HG03439 (cell line): ENCODE measurements around the gene CPSF2.
"Not testable (repeated sequence)": the region's sequence is repeated elsewhere in the genome, so short reads cannot be mapped to it uniquely, and the experiment has no call there.

Source experiments
- ATAC-seq: cut with Tn5 transposase; IDR thresholded peaks from one replicate; pipeline ENCODE4 v1.9.1; 2021; ENCODE audit warnings: mild to moderate bottlenecking, moderate library complexity; ENCODE audit not compliant: unreplicated experiment

Gene CPSF2

DNA sequence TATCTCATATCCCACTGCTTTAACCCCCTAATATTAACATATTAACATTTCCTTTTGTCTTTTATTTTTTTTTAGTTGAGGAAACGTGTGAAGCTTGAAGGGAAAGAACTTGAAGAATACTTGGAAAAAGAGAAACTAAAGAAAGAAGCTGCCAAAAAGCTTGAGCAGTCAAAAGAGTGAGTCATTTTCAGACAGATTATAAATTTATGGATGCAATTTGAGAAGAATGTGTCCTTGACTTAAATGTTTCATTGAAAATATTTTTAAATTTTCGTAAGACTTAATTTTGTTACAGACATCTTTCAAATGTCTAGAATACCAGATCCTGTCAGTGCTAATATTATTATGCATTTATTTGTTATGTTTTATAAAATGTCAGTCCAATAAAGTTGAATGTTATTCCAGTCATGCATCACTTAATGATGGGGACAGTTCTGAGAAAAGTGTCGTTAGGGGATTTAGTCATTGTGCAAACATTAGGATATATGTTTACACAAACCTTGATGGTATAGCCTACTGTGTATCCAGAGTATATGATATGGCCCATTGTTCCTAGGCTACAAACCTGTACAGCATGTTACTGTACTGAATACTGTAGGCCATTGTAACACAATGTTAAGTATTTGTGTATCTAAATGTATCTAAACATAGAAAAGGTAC, 32.6 kb downstream of the CPSF2 start:
- no peak for ATAC-seq

DNA sequence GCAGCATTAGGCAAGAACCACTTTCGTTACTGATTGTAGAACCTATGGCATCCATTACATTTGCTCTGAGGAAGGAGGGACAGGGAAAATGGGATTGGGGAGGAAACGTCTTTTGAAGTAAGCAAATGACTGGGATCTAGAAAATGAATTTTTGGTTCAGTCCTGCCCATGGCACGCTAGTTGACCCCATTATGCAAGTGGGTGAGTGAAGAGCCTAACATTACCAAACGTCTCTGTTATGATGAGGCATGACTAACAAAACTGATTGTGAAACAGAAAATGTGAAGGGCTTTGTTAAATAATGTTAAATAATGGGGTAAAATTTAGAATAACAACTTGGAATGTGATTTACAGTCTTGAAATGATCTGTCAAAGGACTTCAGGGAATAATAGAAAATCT, 38.9 kb downstream of the CPSF2 start:
- no peak for ATAC-seq

DNA sequence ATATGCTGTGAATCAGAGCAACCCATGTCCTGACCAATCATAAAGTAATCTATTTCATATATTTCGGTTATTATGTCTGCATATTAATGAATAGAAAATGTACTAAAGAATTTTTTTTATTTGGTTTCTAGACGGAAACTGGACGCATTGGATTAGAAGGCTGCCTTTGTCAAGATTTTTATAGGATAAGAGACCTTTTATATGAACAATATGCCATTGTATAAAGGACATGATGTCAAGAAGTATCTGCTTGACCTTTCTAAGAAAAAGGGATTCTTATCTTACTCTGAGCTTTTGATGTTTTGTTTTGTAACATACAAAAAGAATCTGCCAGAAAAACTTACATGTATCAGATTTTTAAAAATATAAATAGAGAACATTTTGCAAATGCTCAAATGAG, 39.8 kb downstream of the CPSF2 start:
- ATAC-seq, result no peak

DNA sequence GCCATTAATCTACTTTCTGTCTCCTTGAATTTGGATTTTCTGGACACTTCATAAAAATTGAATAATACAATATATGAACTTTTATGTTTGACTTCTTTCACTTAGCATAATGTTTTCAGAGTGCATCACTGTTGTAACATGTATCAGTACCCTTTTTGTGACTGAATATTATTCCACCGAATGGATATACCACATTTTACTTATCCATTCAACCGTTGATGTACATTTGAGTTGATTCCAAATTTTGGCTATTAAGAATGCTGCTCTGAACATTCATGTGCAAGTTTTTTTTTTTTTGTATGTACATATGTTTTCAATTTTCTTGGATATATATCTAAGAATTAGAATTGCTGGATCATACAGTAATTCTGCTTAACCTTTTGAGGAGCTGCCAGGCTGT, 43.2 kb downstream of the CPSF2 start:
- ATAC-seq, result no peak

DNA sequence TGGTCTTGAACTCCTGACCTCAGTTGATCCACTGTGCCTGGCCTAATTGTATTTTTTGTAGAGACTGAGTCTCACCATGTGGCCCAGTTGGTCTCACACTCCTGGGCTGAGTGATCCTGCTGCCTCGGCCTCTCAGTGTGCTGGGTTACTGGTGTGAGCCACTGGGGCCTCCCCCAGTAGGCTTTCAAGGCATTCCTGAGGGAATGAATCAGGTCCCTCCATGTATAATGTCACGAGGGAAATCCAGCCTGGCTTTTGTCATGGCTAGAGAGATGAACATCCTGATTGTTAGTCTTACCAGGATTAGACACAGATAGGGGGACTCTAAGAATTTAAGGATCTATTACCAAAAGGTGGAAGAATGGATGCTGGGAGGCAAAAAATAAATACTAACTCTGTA, 51.9 kb downstream of the CPSF2 start:
- ATAC-seq, result no peak

DNA sequence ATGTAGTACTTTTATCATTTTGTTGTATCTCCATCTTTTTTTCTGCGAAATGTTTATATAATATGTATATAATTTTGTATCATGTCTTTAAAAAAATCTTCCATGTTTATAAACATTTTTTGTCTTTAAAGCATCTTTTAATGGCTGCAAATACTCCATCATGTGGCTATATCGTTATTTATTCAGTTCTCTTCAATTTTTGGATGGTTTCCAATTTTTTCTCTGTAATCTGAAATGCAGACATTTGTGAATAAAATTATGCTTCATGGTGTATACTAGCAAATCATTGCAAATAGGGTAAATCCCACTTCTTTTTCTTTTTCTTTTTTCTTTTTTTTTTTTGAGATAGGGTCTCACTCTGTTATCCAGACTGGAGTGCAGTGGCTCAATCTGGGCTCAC, 54.0 kb downstream of the CPSF2 start:
- no peak for ATAC-seq

DNA sequence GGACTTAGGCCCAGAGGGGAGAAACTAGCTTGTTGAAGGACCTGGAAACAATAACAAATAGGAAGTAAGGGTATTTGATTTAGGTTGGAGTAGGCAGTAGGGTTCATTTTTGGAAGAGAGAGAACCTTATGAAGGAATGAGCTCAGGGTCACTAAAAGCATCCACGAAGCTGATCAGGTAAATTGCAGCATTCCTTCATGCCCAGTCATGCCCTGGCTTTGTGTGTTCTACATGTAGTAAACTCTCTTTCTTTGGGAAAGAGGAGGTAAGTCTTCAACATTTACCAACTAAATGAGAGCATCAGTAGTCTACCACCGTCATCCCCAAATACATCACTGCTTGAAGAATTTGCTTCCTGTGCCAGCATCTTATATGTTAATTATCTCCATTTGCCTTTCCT, 54.7 kb downstream of the CPSF2 start:
- ATAC-seq, result no peak

DNA sequence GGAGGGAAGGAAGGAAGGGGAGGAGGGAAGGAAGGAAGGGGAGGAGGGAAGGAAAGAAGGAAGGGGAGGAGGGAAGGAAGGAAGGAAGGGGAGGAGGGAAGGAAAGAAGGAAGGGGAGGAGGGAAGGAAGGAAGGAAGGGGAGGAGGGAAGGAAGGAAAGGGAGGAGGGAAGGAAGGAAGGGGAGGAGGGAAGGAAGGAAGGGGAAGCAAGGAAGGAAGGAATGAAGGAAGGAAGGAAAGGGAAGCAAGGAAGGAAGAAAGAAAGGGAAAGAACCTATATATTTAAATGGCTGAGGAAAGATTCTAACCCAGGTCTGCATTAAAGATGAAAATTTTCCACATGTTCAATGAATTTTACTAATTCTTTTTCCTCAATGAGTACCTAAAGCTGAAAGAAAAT, 57.4 kb downstream of the CPSF2 start:
- ATAC-seq, result not testable (repeated sequence)

DNA sequence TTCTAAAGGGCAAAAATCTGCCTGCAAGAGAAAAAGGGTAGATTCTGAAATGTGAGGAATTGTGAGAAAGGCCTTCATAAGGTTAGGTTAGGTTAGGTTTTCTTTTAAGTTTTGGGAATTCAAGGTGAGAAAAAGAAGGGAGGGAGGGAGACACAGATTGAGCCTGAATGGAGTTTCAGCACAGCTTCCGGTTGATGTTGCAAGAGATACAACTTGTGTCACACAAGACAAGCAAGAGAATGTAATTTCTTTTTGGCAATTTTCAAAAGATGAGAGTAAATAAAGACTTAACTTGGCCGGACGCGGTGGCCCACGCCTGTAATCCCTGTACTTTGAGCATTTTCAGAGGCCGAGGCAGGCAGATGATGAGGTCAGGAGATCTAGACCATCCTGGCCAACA, 63.8 kb downstream of the CPSF2 start:
- ATAC-seq, result no peak

DNA sequence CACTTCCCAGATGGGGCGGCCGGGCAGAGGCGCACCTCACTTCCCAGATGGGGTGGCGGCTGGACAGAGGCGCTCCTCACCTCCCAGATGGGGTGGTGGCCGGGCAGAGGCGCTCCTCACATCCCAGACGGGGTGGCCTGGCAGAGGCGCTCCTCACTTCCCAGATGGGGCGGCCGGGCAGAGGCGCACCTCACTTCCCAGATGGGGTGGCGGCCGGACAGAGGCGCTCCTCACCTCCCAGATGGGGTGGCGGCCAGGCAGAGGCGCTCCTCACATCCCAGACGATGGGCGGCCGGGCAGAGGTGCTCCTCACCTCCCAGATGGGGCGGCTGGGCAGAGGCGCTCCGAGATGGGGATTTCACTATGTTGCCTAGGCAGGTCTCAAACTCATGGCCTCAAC, 65.8 kb downstream of the CPSF2 start:
- ATAC-seq, result not testable (repeated sequence)

DNA sequence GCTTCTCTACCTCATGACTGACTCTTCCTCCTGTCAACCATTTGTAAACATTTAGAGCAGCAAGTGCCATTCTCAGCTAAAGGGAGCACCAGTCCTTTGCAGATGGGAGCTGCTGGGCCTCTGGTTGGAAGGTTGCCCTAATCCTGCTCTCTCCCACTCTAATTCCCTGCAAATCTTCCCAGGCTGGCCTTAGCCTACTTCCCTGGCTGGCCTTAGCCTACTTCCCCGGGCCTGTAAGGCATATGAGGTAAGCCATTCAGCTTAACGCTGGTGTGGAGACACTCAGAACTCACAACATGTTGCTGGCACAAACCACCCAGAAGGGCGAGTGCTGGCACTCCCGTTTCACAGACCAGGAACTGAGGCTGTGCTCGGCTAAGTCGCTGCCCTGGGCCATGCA, 69.0 kb downstream of the CPSF2 start:
- no peak for ATAC-seq

DNA sequence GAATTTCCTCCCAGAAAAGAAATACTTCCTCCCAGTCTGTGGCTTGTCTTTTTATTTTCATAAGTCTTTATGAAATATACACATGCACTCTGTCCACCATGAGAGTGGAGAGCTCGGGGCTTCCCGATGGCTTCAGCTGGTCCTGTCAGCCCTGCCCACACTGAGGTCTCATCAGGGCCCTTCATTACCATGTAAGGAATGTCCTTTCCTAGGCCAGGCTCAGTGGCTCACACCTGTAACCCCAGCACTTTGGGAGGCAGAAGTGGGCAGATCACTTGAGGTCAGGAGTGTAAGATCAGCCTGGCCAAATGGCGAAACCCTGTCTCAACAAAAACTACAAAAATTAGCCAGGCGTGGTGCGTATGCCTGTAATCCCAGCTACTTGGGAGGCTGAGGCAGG, 77.0 kb downstream of the CPSF2 start:
- ATAC-seq, result no peak

DNA sequence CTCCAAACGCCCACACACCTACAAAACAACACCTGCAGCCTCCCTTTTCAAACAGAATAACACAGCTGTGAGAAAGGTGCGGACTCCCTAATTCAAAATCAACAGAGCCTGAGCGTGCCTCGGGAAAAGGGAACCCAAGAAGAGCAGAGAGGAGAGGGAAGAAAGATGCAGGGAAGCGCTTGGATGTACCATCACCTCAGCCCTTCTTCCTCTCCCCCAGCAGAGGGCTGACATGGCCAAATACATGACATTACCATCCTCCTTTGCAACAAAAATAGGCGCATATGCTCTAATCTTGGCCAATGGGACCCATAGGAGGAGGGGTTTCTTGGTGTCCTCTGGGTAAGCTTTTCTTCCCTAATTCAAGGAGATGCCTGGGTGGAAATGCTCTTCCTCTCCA, 78.0 kb downstream of the CPSF2 start:
- no peak for ATAC-seq

DNA sequence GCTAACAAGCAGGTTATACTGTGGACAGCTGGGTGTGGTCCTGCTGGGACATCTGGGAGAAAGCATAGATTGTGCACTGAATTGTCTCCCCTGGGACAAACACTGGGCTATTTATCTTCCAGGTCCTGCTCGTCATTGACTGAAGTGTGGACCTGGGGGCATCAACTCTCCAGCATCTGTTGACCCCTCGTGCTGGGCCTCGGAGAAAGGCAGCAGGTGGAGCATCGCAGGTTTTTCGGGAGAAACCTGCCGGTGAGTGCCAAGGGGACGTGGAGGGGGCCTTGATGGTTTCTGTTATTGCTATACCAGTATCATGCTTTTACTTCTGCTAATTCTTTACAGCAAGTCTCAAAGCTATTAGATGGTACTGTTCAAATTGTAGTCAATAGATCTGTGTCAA, 81.3 kb downstream of the CPSF2 start:
- no peak for ATAC-seq

DNA sequence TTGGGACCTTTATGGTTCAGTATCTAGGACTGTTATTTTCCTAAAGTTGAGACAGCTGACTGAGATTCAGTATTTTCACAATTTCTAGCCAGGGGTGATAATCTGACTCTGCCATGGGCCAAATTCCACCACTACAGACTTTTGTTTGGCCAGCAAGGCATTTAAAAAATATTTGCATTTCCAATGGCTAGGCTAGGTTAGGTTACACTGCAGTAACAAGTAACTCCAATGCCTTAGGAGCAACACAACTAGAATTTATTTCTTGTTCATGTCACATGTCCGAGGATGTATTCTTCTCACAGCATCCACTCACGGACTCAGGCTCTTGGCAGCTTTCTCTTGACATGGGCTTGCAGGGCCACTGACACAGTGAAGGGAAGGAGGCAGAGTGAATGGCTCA, 83.0 kb downstream of the CPSF2 start:
- ATAC-seq, result no peak

DNA sequence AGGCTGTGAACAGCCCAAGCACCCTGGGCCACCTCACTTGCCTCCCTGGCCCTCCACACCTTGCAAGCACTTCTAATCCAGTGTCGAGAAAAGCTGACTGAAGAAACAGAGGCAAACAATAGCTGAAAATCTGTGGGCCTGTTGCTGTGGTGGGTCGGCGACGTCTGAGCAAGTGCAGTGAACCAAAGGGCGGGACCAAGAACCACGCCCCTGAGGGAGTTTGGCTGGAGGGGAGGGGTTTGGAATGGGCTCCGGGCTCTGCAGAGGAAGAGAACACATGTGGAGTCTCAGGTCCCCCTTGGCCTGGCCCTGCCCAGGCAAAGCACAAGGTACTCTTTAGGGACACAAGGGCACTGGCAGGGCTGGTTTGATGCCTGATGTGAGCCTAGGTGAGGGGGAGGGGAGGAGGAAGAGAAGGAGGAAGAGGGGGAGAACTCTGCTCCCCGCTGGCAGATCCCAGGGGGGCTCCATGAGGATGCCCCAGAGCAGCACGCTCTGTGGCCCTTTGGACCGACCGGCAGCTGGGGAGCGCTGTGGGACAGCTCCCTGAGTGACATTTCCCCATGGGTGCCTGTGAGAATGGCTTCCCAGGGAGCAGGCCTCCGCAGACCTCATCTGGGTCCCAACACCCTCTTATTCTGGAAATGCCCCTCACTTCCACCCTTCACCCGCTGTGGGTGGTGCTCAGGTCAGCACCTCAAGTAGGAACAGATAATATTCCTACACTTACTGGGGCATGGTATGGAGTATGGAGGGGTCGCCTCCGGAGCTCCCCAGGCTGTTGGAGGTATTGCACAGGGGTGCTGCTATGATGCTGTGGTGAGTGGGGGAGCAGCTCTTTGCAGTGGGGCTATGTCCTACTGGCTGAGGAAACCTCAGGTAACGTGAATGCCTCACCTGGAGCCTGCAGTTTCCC, 85.5 kb downstream of the CPSF2 start:
- no peak for ATAC-seq

DNA sequence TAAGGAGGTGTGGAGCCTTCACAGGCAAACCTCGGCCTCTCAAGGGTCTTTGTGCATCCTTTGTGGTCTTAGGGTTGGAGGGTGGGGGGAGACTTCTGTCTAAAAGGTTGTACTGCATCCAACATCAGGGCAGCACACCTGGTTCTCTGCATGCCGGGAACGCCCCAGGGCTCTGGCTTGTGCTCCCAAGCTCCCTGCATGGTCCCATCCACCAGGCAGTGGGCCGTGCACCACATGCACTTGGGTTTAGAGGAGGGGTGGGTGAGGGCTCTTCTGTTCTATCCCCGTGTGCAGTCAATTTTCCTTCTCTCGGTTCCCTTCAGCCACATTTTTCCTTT, 86.1 kb downstream of the CPSF2 start:
- ATAC-seq, result no peak

DNA sequence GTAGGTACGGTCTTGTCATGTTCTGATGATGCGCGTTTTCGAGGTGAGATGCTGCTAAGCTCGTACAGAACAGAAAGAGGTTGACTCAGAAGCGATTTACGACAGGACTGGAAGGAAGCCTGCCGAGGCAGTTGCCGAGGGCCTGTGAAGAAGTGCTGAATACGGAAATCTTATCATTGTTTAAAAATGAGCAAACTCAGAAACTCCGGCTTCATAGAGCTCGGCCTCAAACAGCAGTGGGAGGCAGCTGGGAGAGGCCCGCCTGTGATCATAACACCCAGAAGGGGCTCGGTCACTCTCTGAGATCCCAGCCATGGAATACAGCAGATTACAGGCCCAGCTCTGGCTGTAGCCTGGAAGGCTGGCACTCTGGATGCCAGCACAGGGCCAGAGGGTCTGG, 87.4 kb downstream of the CPSF2 start:
- ATAC-seq, result no peak

DNA sequence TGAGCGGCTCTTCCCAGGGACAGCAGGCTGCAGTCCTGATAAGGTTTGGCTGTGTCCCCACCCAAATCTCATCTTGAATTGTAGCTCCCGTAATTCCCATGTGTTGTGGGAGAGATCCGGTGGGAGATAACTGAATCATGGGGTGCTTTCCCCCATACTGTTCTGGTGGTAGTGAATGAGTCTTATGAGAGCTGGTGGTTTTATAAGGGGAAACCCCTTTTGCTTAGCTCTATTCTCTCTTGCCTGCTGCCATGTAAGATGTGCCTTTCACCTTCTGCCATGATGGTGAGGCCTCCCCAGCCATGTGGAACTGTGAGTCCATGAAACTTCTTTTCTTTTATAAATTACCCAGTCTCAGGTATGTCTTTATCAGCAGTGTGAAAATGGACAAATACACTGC, 91.4 kb downstream of the CPSF2 start:
- ATAC-seq, result not testable (repeated sequence)

DNA sequence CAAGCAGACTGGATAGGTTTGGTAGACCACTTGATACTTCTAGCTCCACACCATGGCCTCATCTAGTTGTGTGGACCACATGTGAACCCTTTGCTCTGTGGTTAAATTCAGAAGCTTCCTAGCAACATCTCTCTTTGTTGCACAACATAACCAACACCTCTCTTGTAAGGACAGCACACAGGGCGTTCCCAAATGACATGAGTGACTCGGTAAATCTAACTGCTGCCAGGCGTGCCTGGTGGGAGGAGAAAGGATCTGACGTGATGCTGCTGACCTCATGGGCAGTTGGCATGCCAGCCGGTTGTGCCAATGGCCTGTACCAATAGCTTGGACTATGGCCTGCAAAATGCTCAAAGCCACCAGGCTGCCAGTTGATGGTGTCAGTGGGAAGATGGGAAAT, 93.8 kb downstream of the CPSF2 start:
- ATAC-seq, result no peak

DNA sequence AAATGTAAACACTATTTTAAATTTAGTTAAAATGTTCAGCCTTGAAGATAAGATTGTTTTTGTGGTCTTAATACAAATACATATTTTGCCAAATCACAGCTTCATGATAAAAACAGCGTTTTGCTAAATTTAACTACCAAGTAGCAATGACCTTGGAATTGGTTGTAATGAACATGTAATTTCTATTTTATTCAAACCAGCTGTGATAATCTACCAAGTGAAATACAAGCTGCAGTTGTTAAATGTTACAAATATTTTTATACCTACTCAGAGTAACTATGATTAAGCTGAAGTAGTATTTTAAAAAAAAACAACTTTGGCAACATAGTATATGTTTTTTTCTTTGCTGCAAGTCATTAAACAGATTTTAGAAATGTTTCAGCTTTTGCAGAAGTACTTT, 96.2 kb downstream of the CPSF2 start:
- no peak for ATAC-seq
